Upper lobe of right lung (tissue), 1 donor: ENCODE data around the gene ST6GAL1. TPM values are rescaled to one million over a fixed set of nuclear protein-coding genes. Genes with fewer than 3 reads are reported as not detected.

Experiments used
- ATAC-seq: fragments of 200-7000 bp; cut with Tn5 transposase; one replicate; pipeline ENCODE4 v1.9.1; 2020; ENCODE audit warnings: mild to moderate bottlenecking, moderate library complexity
- DNase-seq: peaks from one replicate; pipeline ENCODE4 v3.0.0-alpha.2; 2020
- H3K27ac ChIP-seq: fragments of 200-600 bp; one replicate; pipeline ENCODE4 v1.8.0; 2022
- H3K27me3 ChIP-seq: fragments of 200-600 bp; one replicate; pipeline ENCODE4 v1.8.0; 2022; ENCODE audit warnings: mild to moderate bottlenecking
- H3K36me3 ChIP-seq: fragments of 200-600 bp; one replicate; pipeline ENCODE4 v1.8.0; 2022
- H3K4me1 ChIP-seq: fragments of 200-600 bp; one replicate; pipeline ENCODE4 v1.8.0; 2022
- H3K4me3 ChIP-seq: fragments of 200-600 bp; one replicate; pipeline ENCODE4 v1.8.0; 2022; ENCODE audit warnings: mild to moderate bottlenecking
- H3K9me3 ChIP-seq: fragments of 200-600 bp; one replicate; pipeline ENCODE4 v1.8.0; 2022
- CTCF ChIP-seq: fragments of 200-600 bp; IDR thresholded peaks from one replicate; pipeline ENCODE4 v1.8.0; 2022; ENCODE audit warnings: antibody characterized with exemption
- intact Hi-C: fragments of 100-400 bp; cut with DNase I; formaldehyde crosslinking; loops from one replicate; pipeline ENCODE4 v1.11.0; 2022
- total RNA-seq: library from RNA; stranded (reverse); fragmentation: NEBNext Ultra II Directional; extraction: Animal tissue kit (Norgen Biotek cat#: 25700); gene quantifications from one replicate; pipeline ENCODE4 v1.2.1, GENCODE V29; 2021
- donor health status: DM: no; HTN: yes; CAD: no; lungs with severe emphysema.

Gene ST6GAL1
- total RNA-seq, 1 donor from 2014 or later = 116 TPM

GRCh38 chr3:187041362-187042307 is 111.3 kb downstream of the ST6GAL1 start:
- peaks cover 8% of the 10 kb centered on the region for H3K36me3 ChIP-seq
- intact Hi-C loops = no loop called here
- no peak for TF ChIP-seq CTCF
- ATAC-seq (peak; percentile 60), DNase-seq (no peak)
- peaks cover 52% of the 10 kb centered on the region for H3K4me1 ChIP-seq
- no peak overlapping the region for H3K4me3 ChIP-seq
- no peaks in the 10 kb centered on the region for H3K27me3 ChIP-seq
- no peaks in the 10 kb centered on the region for H3K9me3 ChIP-seq
- H3K27ac ChIP-seq = peak overlapping the region; percentile 63

- TF ChIP-seq CTCF = no peak
- Histone ChIP-seq H3K4me3 (no peak overlapping the region), H3K27ac (peak overlapping the region; percentile 27), H3K27me3 (no peaks in the 10 kb centered on the region), H3K9me3 (no peaks in the 10 kb centered on the region), H3K36me3 (peaks cover 8% of the 10 kb centered on the region), H3K4me1 (peaks cover 52% of the 10 kb centered on the region)
- intact Hi-C loops = no loop called here
- DNase-seq (no peak), ATAC-seq (no peak)
Observed at GRCh38 chr3:187042346-187042745, 112.0 kb downstream of the ST6GAL1 start.

DNA sequence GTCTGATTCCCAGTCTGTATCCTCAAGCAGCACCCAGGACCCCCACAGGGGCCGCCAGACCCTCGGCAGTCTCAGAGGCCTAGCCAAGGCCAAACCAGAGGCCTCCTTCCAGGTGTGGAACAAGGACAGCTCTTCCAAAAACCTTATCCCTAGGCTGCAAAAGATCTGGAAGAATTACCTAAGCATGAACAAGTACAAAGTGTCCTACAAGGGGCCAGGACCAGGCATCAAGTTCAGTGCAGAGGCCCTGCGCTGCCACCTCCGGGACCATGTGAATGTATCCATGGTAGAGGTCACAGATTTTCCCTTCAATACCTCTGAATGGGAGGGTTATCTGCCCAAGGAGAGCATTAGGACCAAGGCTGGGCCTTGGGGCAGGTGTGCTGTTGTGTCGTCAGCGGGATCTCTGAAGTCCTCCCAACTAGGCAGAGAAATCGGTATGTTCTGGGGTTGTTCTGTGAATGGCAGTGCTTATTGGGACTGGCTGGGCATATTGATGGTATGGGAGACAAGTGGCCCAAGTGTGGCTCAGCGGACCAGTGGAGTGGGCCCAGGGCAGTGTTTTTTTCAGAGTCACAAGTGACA is 112.6 kb downstream of the ST6GAL1 start:
- Histone ChIP-seq H3K36me3 (peaks cover 8% of the 10 kb centered on the region), H3K27me3 (no peaks in the 10 kb centered on the region), H3K27ac (no peak overlapping the region), H3K4me3 (no peak overlapping the region), H3K4me1 (peaks cover 52% of the 10 kb centered on the region), H3K9me3 (no peaks in the 10 kb centered on the region)
- intact Hi-C loops = no loop called here
- DNase-seq (no peak), ATAC-seq (no peak)
- no peak for TF ChIP-seq CTCF

GRCh38 chr3:187044206-187044605 is 113.9 kb downstream of the ST6GAL1 start:
- H3K36me3 ChIP-seq = peaks cover 8% of the 10 kb centered on the region
- TF ChIP-seq CTCF = no peak
- no peaks in the 10 kb centered on the region for H3K27me3 ChIP-seq
- H3K9me3 ChIP-seq = no peaks in the 10 kb centered on the region
- peak overlapping the region; percentile 7 for H3K27ac ChIP-seq
- peaks cover 45% of the 10 kb centered on the region for H3K4me1 ChIP-seq
- intact Hi-C loops = no loop called here
- ATAC-seq (no peak), DNase-seq (no peak)
- H3K4me3 ChIP-seq = no peak overlapping the region

DNA sequence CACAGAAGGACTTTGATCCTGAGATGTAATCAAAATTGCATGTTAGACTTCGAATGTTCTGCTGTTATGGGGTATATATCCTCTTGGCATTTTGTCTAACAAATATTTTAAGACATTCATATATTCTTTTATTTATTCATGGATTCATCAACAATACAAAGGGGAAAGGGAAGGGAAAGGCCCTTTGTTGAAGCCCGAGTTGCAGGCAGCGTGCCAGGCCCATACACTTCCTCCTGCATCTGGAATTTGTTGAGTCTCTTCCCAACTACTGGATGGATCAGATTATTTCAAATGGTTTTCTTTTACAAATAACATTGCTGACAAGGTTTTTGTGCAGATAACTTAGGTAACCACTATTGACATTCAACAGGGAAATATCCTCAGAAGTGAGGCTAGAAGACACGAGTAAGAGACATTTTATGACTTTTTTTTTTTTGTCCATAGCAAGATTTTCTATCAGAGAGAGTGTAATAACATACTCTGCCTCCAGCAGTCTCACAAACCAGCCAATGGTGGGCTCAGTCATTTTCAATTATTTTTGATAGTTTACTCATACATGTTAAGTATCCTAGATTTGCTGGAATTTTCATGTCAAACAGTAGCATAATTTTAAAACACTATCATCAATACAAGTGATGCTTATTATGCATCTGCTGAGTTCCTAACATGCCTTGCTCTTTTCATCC is 114.7 kb downstream of the ST6GAL1 start:
- Histone ChIP-seq H3K4me1 (peaks cover 41% of the 10 kb centered on the region), H3K27me3 (no peaks in the 10 kb centered on the region), H3K27ac (peak overlapping the region; percentile 7), H3K36me3 (peaks cover 8% of the 10 kb centered on the region), H3K4me3 (no peak overlapping the region), H3K9me3 (no peaks in the 10 kb centered on the region)
- ATAC-seq (no peak), DNase-seq (no peak)
- no peak for TF ChIP-seq CTCF
- intact Hi-C loops = no loop called here
